ENCODE results near the gene SAMD8. TPM values are rescaled to one million over a fixed set of nuclear protein-coding genes. Genes with fewer than 3 reads are reported as not detected.

SAMD8 gene
- total RNA-seq, 4 donors from 2014 or later, result 53.1 to 59.7 (median 57.8) TPM

DNA sequence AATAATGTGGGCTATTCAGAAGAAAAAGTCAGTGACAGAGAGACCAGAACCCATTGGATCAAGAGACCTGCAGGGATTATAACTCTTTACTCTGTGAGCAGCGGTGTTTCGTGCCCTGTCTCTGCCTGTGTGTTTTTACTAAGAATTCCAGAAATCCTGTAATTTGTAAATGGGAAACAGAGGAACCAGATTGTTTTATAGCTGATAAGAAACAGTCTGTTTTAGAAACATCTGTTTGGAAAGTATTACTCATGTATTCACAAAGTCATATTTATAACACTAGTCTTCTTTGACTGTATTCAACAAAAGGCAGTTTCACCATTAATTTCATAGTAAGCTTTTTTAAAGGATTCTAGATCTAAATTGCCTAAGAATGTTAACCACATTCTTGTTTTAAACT lies 69.1 kb downstream of the SAMD8 start:
- TF ChIP-seq, protein P1, sequence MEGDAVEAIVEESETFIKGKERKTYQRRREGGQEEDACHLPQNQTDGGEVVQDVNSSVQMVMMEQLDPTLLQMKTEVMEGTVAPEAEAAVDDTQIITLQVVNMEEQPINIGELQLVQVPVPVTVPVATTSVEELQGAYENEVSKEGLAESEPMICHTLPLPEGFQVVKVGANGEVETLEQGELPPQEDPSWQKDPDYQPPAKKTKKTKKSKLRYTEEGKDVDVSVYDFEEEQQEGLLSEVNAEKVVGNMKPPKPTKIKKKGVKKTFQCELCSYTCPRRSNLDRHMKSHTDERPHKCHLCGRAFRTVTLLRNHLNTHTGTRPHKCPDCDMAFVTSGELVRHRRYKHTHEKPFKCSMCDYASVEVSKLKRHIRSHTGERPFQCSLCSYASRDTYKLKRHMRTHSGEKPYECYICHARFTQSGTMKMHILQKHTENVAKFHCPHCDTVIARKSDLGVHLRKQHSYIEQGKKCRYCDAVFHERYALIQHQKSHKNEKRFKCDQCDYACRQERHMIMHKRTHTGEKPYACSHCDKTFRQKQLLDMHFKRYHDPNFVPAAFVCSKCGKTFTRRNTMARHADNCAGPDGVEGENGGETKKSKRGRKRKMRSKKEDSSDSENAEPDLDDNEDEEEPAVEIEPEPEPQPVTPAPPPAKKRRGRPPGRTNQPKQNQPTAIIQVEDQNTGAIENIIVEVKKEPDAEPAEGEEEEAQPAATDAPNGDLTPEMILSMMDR (IDR thresholded peaks at IDR 0.05; ENCODE audit: low read depth), result no peak

DNA sequence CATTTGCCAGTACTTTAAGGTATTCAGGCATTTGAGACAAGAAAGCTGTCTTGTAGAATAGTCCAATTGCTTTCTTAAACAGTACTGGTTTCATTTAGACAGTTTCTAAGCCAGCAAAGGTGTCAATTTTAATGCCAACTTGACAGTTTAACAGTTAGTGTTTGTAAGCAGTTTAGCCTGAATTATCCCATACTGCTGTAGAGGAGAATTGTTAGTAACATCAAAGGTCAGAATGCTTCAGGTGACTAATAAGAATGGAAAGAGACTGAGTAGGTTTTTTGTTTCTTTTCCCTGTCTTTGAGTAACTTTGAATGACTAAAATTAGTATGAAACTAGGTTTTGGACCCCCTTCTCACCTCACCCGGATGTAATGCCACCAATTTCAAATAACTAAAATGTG lies 69.6 kb downstream of the SAMD8 start:
- TF ChIP-seq, protein P1 (IDR thresholded peaks at IDR 0.05; ENCODE audit: low read depth), result no peak

DNA sequence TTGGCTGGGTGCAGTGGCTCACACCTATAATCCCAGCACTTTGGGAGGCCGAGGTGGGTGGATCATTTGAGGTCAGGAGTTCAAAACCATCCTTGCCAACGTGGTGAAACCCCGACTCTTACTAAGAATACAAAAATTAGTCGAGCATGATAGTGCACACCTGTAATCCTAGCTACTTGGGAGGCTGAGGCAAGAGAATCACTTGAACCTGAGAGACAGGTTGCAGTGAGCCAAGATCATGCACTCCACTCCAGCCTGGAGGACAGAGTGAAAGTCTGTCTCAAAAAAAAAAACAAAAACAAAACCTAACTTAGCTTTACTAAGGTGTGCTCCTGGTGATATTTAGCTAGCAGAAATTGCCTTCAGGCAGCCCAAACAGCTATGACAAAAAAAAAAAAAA lies 74.9 kb downstream of the SAMD8 start:
- TF ChIP-seq, protein P1 (IDR thresholded peaks at IDR 0.05; ENCODE audit: low read depth), result no peak

DNA sequence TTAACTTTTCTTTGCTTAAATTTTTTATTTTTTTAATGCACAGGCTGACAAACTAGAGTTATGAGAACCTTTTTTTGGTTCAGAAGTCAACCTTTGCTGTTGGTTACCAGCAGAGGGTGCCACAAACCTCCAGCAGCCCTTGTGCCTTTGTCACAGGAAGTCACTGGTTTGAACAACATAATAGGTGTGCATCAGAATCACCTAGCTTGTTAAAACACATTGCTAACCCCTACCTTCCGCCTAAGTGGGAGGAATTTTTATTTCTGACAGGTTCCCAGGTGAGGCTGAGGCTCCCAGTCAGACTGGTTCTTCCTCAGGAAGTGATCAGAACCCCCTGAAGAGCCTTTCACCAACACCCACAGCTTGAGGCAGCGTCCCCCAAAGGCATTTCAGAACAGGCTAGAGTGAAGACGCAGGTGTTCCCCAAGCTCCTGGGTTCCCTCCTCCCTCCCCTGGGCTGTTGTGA lies 76.5 kb downstream of the SAMD8 start:
- TF ChIP-seq, protein P1 (IDR thresholded peaks at IDR 0.05; ENCODE audit: low read depth), result no peak

DNA sequence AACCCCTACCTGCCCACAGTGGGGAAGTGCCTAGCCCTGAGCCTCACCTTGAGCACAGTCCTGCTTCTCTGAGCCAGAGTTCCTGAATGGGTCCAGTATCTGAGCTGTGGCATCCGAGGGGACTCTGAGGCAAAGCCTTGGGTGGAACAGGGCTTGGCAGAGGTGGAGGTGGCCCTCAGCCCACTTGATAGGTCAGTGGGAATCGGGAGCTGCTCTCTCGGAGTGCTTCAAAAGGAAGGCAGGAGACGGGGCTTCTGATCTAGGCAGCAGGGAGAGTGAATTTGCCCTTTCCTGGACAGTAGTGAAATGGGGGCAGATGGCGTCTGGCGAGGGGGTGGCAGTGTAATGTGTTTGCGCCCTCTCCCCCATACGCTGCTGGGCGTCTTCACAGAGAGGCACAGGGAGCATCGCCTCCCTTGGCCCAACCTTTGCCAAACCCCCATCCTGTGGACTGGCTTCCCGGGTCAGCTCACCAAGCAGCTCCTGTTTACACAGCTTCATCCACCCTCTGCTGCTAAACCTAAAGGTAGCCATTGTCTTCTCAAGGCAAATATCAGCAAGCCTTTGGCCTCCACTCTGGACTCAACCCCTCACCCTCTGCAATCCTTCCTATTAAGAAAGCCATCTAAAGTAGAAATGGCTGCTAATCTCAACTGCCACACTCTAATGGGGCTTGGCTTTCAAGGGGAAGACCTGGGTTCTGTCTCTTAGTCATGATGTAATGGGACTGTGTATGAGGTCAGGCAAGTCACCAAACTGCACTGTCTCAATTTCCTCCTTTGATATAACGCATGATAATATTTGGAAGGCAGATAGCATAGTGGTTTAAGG lies 78.0 kb downstream of the SAMD8 start:
- TF ChIP-seq, protein P1 (IDR thresholded peaks at IDR 0.05; ENCODE audit: low read depth), result no peak

DNA sequence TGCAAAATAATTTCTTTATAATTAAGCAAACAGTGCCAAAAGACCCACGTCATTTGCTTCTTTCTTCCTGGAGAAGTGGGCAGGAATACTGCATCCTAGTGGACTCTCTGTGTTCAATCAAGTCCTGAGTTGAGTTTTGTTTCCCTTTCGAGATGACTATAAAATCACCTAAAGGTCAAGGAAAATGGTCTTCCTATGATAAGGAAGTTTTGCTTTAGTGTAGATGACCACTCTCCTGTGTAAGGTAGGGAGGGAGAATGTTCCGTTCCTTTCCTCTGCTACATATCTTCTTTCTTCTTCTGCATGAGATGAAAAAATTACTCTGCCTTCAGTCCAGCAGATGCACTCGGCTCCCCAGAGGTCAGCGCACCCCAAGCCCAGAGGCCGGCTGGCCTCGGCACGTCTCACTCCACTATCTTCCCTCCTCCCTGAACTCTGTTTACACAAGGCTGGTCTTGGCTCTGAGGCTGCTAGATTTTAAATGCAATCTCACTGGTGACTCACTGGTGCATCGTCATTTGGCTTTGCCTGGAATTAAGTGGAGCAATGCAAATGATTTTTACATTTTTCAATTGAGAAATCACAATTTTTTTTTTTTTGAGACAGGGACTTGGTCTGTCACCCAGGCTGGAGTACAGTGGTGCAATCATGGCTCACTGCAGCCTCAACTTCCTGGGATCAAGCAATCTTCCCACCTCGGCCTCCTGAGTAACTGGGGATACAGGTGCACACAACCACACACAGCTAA lies 80.5 kb downstream of the SAMD8 start:
- TF ChIP-seq, protein P1 (IDR thresholded peaks at IDR 0.05; ENCODE audit: low read depth), result no peak

Data from subcutaneous adipose tissue (tissue), 4 donors.